Measurements from ENCODE around the gene WNT9B.

WNT9B gene

DNA sequence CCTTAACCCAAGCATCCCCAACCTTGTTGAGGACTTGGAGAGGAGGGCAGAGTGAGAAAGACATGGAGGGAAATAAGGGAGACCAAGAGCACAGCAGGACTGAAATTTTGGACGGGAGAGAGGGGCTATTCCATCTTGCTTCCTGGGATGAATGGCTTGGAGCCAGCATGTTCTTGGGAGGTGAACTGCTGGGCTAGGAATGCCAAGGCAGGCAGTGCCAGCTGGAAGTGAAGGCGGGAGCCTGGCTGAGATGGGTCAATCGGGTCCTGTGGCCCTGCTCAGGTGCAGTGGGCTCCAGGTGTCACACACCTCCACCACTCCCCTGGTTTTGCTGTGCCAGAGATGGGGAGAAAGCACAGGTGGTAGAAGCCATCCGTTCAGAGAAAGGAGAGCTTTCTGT lies 25.5 kb downstream of the WNT9B start:
- TF ChIP-seq, protein P1, sequence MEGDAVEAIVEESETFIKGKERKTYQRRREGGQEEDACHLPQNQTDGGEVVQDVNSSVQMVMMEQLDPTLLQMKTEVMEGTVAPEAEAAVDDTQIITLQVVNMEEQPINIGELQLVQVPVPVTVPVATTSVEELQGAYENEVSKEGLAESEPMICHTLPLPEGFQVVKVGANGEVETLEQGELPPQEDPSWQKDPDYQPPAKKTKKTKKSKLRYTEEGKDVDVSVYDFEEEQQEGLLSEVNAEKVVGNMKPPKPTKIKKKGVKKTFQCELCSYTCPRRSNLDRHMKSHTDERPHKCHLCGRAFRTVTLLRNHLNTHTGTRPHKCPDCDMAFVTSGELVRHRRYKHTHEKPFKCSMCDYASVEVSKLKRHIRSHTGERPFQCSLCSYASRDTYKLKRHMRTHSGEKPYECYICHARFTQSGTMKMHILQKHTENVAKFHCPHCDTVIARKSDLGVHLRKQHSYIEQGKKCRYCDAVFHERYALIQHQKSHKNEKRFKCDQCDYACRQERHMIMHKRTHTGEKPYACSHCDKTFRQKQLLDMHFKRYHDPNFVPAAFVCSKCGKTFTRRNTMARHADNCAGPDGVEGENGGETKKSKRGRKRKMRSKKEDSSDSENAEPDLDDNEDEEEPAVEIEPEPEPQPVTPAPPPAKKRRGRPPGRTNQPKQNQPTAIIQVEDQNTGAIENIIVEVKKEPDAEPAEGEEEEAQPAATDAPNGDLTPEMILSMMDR (IDR thresholded peaks at IDR 0.05; ENCODE audit: extremely low read depth, missing control alignments) = no peak
- DNase-seq (ENCODE audit: low spot score) = no peak

DNA sequence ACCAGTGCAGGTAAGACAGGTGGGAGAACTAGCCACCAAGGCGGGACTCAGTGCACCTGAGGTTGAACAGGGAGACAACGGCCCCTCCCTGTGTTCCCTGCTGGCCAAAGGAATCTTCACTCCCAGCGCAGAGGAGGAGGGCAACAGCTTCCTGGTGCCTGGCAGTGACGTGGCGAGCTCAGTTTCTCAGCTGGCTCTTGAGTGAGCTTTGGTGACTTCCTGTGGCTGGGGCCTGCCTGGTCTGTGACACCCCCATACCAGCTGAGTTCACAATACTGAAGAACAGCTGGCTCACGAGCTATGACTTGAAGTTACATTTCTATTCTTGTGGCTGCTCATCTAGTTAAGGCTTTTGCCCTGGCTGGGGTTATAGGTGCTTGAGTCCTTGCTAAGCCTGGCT lies 26.1 kb downstream of the WNT9B start:
- TF ChIP-seq, protein P1 (IDR thresholded peaks at IDR 0.05; ENCODE audit: extremely low read depth, missing control alignments) = no peak

DNA sequence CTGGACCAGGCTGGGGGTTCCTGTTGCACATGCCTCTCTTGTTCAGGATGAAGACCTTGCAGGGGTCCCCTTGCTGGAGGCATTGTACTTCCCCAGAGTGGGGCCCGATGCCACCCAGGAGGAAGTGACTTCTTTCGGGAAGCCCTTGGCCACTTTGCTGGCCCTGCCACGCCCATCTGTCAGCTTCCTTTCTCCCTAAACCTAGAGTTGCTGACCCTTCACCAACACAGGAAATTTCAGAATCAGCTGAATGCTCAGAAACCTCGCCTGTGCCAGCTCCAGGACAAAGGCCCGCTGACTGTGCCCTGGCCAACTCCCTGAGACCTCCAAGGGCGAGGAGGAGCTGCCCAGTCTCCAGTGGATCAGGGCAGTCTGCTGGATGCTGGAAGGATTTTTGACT lies 26.7 kb downstream of the WNT9B start:
- TF ChIP-seq, protein P1 (IDR thresholded peaks at IDR 0.05; ENCODE audit: extremely low read depth, missing control alignments) = no peak
- DNase-seq (ENCODE audit: low spot score) = no peak

More for the DNA sequence above, 26.1 kb downstream of the WNT9B start:
- DNase-seq (ENCODE audit: low spot score) = no peak

DNA sequence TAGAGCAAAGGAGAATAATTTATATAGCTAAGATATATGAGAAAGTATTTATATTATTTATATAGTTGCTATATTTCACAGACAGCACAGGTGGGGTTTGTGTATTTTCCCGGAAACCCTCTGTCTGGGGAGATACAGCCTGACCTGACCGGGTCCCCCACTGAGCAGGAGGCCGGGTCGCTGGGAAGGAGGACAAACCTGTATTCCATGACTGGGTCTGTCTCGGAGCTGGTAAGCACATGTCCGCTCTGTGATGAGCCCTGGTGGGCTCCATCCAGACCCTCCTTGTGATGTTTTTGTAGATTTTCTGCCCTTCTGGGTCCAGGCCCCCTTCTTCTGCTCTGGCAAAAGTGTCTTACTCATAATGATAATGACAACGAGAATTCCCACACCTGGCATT lies 27.7 kb downstream of the WNT9B start:
- TF ChIP-seq, protein P1 (IDR thresholded peaks at IDR 0.05; ENCODE audit: extremely low read depth, missing control alignments) = no peak

DNA sequence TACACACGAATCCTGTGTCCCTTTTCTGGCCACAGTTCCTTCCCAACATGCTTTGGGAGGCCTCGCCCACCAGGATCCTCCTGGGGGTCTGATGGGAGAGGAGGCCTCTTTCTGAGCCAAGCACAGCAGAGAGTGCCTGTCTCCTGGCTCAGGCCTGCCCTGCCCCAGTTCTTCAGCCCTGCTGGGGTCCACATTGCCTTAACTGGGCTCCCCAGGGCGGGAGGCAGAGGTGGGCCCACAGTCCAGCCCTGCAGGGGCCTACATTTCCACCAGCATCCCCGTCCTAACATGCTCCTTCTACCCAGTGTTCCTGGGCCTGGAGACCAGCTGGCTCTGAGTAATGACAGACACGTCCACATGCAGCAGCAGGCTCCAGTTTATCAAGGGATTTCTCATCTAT lies 29.6 kb downstream of the WNT9B start:
- TF ChIP-seq, protein P1 (IDR thresholded peaks at IDR 0.05; ENCODE audit: extremely low read depth, missing control alignments) = no peak

More for the DNA sequence above, 27.7 kb downstream of the WNT9B start:
- no peak for DNase-seq (ENCODE audit: low spot score)

DNA sequence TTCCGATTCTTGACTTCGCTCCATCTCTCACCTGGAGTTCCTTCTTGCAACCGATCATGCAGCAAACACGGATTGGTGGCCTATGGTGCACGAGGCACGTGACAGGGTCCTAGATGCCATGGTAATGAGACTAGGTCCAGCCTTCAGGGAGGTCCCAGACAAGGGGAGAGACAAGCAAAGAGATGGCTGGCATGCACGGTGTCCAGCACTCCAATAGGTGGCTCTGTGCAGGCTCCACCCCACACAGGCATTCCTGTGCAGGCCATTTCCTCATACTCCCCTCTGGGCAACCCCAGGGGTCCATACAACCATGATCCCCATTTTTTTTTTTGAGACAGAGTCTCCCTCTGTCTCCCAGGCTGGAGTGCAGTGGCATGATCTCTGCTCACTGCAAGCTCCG lies 31.3 kb downstream of the WNT9B start:
- TF ChIP-seq, protein P1 (IDR thresholded peaks at IDR 0.05; ENCODE audit: extremely low read depth, missing control alignments) = no peak
- no peak for DNase-seq (ENCODE audit: low spot score)

More for the DNA sequence above, 29.6 kb downstream of the WNT9B start:
- no peak for DNase-seq (ENCODE audit: low spot score)

DNA sequence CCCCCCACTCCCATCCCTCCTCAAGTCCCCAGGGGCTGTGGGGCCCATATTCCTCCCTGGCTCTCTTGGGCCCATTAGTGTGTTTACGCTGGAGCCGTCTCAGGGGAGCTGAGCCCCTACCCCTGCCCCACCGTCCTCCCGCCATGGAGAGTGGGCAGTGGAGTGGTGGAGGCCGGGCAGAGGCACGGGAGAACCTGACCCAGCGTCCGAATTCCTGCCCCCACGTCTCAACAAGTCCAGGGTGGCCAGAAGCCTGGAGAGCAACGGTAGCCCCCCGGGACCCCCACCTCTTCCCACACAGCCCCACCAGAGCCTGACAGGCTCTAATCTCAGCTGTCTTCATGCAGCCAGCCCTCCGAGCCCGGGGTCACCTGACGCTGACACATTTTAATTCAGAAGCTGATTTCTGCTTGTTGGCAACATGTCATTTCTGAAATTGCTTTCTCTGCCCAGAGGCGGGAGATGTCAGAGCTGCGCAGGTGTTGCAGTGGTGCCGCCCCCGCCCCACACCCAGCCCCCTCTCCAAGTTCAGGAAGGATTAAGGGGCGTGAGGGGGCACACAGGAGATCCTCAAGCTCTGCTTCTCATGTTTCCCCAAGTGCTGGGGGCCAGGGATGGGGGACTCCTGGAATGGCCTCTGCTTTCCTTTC lies 32.6 kb downstream of the WNT9B start:
- TF ChIP-seq, protein P1 (IDR thresholded peaks at IDR 0.05; ENCODE audit: extremely low read depth, missing control alignments) = no peak
- no peak for DNase-seq (ENCODE audit: low spot score)
